Measurements from ENCODE around the gene CCDC9. TPM values are rescaled to one million over a fixed set of nuclear protein-coding genes. Genes with fewer than 3 reads are reported as not detected.

Gene CCDC9
- total and polyA plus RNA-seq, 2 of the 13 experiments (the other 11 are each of a cell fraction or from before 2014, with no cell fraction given): 2.9 to 6.3 TPM

DNA sequence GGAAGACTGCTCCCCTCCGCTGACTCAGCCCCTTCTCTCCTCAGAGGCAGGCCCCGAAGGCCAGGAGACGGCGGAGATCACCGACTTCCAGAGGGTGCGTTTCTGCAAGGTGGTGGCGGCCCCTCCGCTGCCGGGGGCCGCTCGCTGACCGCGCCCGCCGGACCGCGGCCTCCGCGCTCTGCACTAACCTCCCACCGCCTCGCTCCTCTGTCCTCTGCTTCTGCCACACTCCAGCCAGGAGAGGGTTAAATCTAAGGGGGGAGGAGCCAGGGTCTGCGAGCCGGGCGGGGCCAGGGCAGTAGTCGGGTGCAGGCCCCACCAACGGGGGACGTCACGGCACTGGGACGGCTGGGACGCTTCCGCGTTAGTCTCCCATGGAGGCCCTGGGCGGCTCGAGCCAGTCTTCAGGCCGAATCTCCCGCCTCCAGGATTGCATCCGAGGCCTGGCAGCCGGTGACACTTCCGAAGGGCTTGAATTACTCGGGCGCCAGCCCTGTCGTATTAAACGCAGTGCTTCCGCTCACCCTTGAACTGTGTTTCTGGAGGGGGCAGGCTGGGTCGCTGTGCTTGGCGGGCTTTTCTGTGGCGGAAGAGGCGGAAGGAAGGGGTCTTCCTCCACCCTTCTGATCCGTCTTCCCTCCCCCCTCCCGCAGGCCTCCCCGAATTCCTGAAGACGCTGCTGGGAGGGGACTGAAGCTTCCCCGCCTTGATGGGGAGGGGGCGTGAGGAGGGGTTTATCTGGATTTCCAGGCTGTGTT is 17.2 kb downstream of the CCDC9 start (continued):
- TF ChIP-seq ZFAT (CRISPR knock-in tag; conservative IDR thresholded peaks at IDR 0.05): no peak
- TF ChIP-seq, protein P1, sequence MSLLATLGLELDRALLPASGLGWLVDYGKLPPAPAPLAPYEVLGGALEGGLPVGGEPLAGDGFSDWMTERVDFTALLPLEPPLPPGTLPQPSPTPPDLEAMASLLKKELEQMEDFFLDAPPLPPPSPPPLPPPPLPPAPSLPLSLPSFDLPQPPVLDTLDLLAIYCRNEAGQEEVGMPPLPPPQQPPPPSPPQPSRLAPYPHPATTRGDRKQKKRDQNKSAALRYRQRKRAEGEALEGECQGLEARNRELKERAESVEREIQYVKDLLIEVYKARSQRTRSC (CRISPR knock-in tag; IDR thresholded peaks at IDR 0.05; ENCODE audit: low read depth): no peak
- TF ChIP-seq, protein P2, sequence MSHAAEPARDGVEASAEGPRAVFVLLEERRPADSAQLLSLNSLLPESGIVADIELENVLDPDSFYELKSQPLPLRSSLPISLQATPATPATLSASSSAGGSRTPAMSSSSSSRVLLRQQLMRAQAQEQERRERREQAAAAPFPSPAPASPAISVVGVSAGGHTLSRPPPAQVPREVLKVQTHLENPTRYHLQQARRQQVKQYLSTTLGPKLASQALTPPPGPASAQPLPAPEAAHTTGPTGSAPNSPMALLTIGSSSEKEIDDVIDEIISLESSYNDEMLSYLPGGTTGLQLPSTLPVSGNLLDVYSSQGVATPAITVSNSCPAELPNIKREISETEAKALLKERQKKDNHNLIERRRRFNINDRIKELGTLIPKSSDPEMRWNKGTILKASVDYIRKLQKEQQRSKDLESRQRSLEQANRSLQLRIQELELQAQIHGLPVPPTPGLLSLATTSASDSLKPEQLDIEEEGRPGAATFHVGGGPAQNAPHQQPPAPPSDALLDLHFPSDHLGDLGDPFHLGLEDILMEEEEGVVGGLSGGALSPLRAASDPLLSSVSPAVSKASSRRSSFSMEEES (CRISPR knock-in tag; IDR thresholded peaks at IDR 0.05): no peak
- TF ChIP-seq, protein P3, sequence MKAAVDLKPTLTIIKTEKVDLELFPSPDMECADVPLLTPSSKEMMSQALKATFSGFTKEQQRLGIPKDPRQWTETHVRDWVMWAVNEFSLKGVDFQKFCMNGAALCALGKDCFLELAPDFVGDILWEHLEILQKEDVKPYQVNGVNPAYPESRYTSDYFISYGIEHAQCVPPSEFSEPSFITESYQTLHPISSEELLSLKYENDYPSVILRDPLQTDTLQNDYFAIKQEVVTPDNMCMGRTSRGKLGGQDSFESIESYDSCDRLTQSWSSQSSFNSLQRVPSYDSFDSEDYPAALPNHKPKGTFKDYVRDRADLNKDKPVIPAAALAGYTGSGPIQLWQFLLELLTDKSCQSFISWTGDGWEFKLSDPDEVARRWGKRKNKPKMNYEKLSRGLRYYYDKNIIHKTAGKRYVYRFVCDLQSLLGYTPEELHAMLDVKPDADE (CRISPR knock-in tag; IDR thresholded peaks at IDR 0.05): no peak
- peak; percentile 71 for TF ChIP-seq CREB1 (IDR thresholded peaks at IDR 0.05)
- peak; percentile 55 for TF ChIP-seq CREB1 (CRISPR knock-in tag; IDR thresholded peaks at IDR 0.05)
- 0 out of 2 replicates have a peak, but pooled peaks have one; percentile 11 for TF ChIP-seq FOXO1 (CRISPR knock-in tag; IDR thresholded peaks at IDR 0.05)
- peak; percentile 18; the same call in 1 of the 2 replicates for TF ChIP-seq RAD21 (CRISPR knock-in tag; IDR thresholded peaks at IDR 0.05)
- TF ChIP-seq ZNF282 (IDR thresholded peaks at IDR 0.05; ENCODE audit: partially characterized antibody): no peak
- TF ChIP-seq, protein P4, sequence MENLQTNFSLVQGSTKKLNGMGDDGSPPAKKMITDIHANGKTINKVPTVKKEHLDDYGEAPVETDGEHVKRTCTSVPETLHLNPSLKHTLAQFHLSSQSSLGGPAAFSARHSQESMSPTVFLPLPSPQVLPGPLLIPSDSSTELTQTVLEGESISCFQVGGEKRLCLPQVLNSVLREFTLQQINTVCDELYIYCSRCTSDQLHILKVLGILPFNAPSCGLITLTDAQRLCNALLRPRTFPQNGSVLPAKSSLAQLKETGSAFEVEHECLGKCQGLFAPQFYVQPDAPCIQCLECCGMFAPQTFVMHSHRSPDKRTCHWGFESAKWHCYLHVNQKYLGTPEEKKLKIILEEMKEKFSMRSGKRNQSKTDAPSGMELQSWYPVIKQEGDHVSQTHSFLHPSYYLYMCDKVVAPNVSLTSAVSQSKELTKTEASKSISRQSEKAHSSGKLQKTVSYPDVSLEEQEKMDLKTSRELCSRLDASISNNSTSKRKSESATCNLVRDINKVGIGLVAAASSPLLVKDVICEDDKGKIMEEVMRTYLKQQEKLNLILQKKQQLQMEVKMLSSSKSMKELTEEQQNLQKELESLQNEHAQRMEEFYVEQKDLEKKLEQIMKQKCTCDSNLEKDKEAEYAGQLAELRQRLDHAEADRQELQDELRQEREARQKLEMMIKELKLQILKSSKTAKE (CRISPR knock-in tag; IDR thresholded peaks at IDR 0.05; ENCODE audit: borderline replicate concordance): peak; percentile 41; the same call in 1 of the 2 replicates
- 0 out of 2 replicates have a peak, but pooled peaks have one; percentile 72 for TF ChIP-seq NFKB2 (CRISPR knock-in tag; IDR thresholded peaks at IDR 0.05; ENCODE audit: borderline replicate concordance)
- TF ChIP-seq, protein P5, sequence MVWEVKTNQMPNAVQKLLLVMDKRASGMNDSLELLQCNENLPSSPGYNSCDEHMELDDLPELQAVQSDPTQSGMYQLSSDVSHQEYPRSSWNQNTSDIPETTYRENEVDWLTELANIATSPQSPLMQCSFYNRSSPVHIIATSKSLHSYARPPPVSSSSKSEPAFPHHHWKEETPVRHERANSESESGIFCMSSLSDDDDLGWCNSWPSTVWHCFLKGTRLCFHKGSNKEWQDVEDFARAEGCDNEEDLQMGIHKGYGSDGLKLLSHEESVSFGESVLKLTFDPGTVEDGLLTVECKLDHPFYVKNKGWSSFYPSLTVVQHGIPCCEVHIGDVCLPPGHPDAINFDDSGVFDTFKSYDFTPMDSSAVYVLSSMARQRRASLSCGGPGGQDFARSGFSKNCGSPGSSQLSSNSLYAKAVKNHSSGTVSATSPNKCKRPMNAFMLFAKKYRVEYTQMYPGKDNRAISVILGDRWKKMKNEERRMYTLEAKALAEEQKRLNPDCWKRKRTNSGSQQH (CRISPR knock-in tag; IDR thresholded peaks at IDR 0.05; ENCODE audit: low read depth): peak; percentile 8; the same call in 1 of the 2 replicates
- TF ChIP-seq ZNF121 (CRISPR knock-in tag; IDR thresholded peaks at IDR 0.05): 0 out of 2 replicates have a peak, but pooled peaks have one; percentile 38
- TF ChIP-seq ZSCAN12 (CRISPR knock-in tag; IDR thresholded peaks at IDR 0.05): no peak
- TF ChIP-seq ZSCAN31 (CRISPR knock-in tag; IDR thresholded peaks at IDR 0.05; ENCODE audit: low read depth): no peak
- peak; percentile 55 for TF ChIP-seq POGZ (CRISPR knock-in tag; IDR thresholded peaks at IDR 0.05)
- TF ChIP-seq ZMYM2 (CRISPR knock-in tag; IDR thresholded peaks at IDR 0.05): no peak
- no peak for TF ChIP-seq ZNF570 (CRISPR knock-in tag; IDR thresholded peaks at IDR 0.05; ENCODE audit: borderline replicate concordance)
- TF ChIP-seq ZNF547 (CRISPR knock-in tag; IDR thresholded peaks at IDR 0.05): no peak
- TF ChIP-seq TRIM24 (CRISPR knock-in tag; IDR thresholded peaks at IDR 0.05): no peak
- TF ChIP-seq, protein P6, sequence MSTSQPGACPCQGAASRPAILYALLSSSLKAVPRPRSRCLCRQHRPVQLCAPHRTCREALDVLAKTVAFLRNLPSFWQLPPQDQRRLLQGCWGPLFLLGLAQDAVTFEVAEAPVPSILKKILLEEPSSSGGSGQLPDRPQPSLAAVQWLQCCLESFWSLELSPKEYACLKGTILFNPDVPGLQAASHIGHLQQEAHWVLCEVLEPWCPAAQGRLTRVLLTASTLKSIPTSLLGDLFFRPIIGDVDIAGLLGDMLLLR (CRISPR knock-in tag; IDR thresholded peaks at IDR 0.05): peak; percentile 44; the same call in 1 of the 2 replicates
- TF ChIP-seq ZFP90 (CRISPR knock-in tag; IDR thresholded peaks at IDR 0.05; ENCODE audit: borderline replicate concordance): peak; percentile 58; the same call in 1 of the 2 replicates
